DND-41 (cell line): Measurements from ENCODE around the gene MCU.
"Not testable (repeated sequence)": the region's sequence is repeated elsewhere in the genome, so short reads cannot be mapped to it uniquely, and the experiment has no call there.

ENCODE experiments used
- ATAC-seq: fragments of 200-7000 bp; cut with Tn5 transposase; 3 replicates; pipeline ENCODE4 v1.9.1; 2021; ENCODE audit warnings: low read depth; ENCODE audit not compliant: insufficient read depth
- DNase-seq: peaks from one replicate; pipeline ENCODE4 v3.0.0-alpha.2; 2020
- H2AFZ ChIP-seq: 2 replicates; pipeline ENCODE4 v1.6.0; 2012; ENCODE audit warnings: low read depth, low read length
- H3K27ac ChIP-seq: 2 replicates; pipeline ENCODE4 v1.5.1; 2012; ENCODE audit warnings: low read length, inconsistent platforms
- H3K27me3 ChIP-seq: fragments of 200-600 bp; sonication (generic); 2 replicates; pipeline ENCODE4 v1.6.0; 2012; ENCODE audit warnings: low read length, mild to moderate bottlenecking, inconsistent platforms; ENCODE audit not compliant: insufficient read depth, poor library complexity
- H3K36me3 ChIP-seq: 2 replicates; pipeline ENCODE4 v1.5.1; 2012; ENCODE audit warnings: low read length, inconsistent platforms; ENCODE audit not compliant: insufficient read depth
- H3K4me1 ChIP-seq: 2 replicates; pipeline ENCODE4 v1.5.1; 2012; ENCODE audit warnings: mild to moderate bottlenecking, low read length; ENCODE audit not compliant: insufficient read depth
- H3K4me2 ChIP-seq: 2 replicates; pipeline ENCODE4 v1.6.0; 2012; ENCODE audit warnings: mild to moderate bottlenecking, moderate library complexity, low read length, inconsistent platforms; ENCODE audit not compliant: insufficient read depth
- H3K4me3 ChIP-seq, 2 experiments: fragments of 200-600 bp in 1 of 2; shearing (Covaris generic) in 1 of 2; 2 replicates each; pipeline ENCODE4 v1.5.1; 2012 to 2016; ENCODE audit warnings: inconsistent platforms in 2 of 2, low read length in 2 of 2, mild to moderate bottlenecking in 2 of 2, low read depth in 1 of 2, moderate library complexity in 1 of 2
- H3K79me2 ChIP-seq: 2 replicates; pipeline ENCODE4 v1.6.0; 2012; ENCODE audit warnings: low read length, inconsistent platforms; ENCODE audit not compliant: insufficient read depth
- H3K9ac ChIP-seq: 2 replicates; pipeline ENCODE4 v1.6.0; 2012; ENCODE audit warnings: low read depth, mild to moderate bottlenecking, inconsistent platforms, low read length, moderate library complexity
- H3K9me3 ChIP-seq: 2 replicates; pipeline ENCODE4 v1.5.1; 2012; ENCODE audit warnings: low read length, moderate library complexity, mild to moderate bottlenecking, inconsistent platforms; ENCODE audit not compliant: insufficient read depth, severe bottlenecking
- H4K20me1 ChIP-seq: 2 replicates; pipeline ENCODE4 v1.6.0; 2012; ENCODE audit warnings: low read length; ENCODE audit not compliant: insufficient read depth
- CTCF ChIP-seq: IDR thresholded peaks from 2 replicates; pipeline ENCODE4 v1.5.1; 2012; ENCODE audit warnings: borderline replicate concordance, low read length, moderate library complexity, mild to moderate bottlenecking; ENCODE audit not compliant: poor library complexity, severe bottlenecking; ENCODE audit errors: extremely low read depth
- EZH2 ChIP-seq: IDR thresholded peaks from 3 replicates; pipeline ENCODE4 v1.6.1; 2012; ENCODE audit warnings: borderline replicate concordance, low read depth, mild to moderate bottlenecking, moderate library complexity, low read length, inconsistent platforms; ENCODE audit not compliant: severe bottlenecking

Gene MCU

GRCh38 chr10:72918352-72918751, 226.4 kb downstream of the MCU start:
- H3K4me2 ChIP-seq: no peak overlapping the region
- H3K4me1 ChIP-seq: no peaks in the 10 kb centered on the region
- no peak overlapping the region for H3K9ac ChIP-seq
- H3K4me3 ChIP-seq: no peak overlapping the region
- no peaks in the 10 kb centered on the region for H4K20me1 ChIP-seq
- no peaks in the 10 kb centered on the region for H3K36me3 ChIP-seq
- H3K9me3 ChIP-seq: peaks cover 3% of the 10 kb centered on the region
- no peak for DNase-seq
- TF ChIP-seq CTCF (no peak), EZH2 (no peak)
- no peaks in the 10 kb centered on the region for H3K27me3 ChIP-seq
- no peak overlapping the region for H2AFZ ChIP-seq
- no peaks in the 10 kb centered on the region for H3K79me2 ChIP-seq
- ATAC-seq: no peak
- H3K27ac ChIP-seq: no peak overlapping the region

- not testable (repeated sequence) for H3K36me3 ChIP-seq, H3K9me3 ChIP-seq, H3K4me3 ChIP-seq, H3K4me1 ChIP-seq, H3K27ac ChIP-seq, DNase-seq, H2AFZ ChIP-seq, H3K27me3 ChIP-seq, ATAC-seq, H3K79me2 ChIP-seq, H4K20me1 ChIP-seq, H3K9ac ChIP-seq, H3K4me2 ChIP-seq
Measured at GRCh38 chr10:72921147-72921683, 229.3 kb downstream of the MCU start.

GRCh38 chr10:72924351-72924750, 232.4 kb downstream of the MCU start:
- H3K27ac ChIP-seq: no peak overlapping the region
- H2AFZ ChIP-seq: no peak overlapping the region
- no peaks in the 10 kb centered on the region for H3K36me3 ChIP-seq
- no peaks in the 10 kb centered on the region for H3K4me1 ChIP-seq
- no peak overlapping the region for H3K4me3 ChIP-seq
- H3K9me3 ChIP-seq: peaks cover 3% of the 10 kb centered on the region
- H4K20me1 ChIP-seq: no peaks in the 10 kb centered on the region
- DNase-seq (no peak), ATAC-seq (no peak)
- H3K4me2 ChIP-seq: no peak overlapping the region
- no peaks in the 10 kb centered on the region for H3K79me2 ChIP-seq
- TF ChIP-seq EZH2 (no peak), CTCF (no peak)
- H3K27me3 ChIP-seq: no peaks in the 10 kb centered on the region
- no peak overlapping the region for H3K9ac ChIP-seq

GRCh38 chr10:72925951-72926465, 234.1 kb downstream of the MCU start:
- no peak for ATAC-seq
- Histone ChIP-seq H3K36me3 (no peaks in the 10 kb centered on the region), H3K4me2 (no peak overlapping the region), H3K79me2 (no peaks in the 10 kb centered on the region), H3K27ac (no peak overlapping the region), H3K27me3 (no peaks in the 10 kb centered on the region), H2AFZ (no peak overlapping the region), H3K4me3 (no peak overlapping the region), H4K20me1 (no peaks in the 10 kb centered on the region), H3K9ac (no peak overlapping the region), H3K9me3 (peaks cover 3% of the 10 kb centered on the region), H3K4me1 (no peaks in the 10 kb centered on the region)
- no peak for TF ChIP-seq CTCF
- no peak for TF ChIP-seq EZH2
- DNase-seq: no peak
